ENCODE measurements around the gene FNBP1.

FNBP1 gene

GRCh38 chr9:129869585-129870501, 173.1 kb downstream of the FNBP1 start:
- no peak overlapping the region for H3K4me3 ChIP-seq (ENCODE audit: low read depth, low read length)
- TF ChIP-seq CTCF (IDR thresholded peaks at IDR 0.05; ENCODE audit: borderline replicate concordance, insufficient read depth, low read depth, low read length), result no peak

GRCh38 chr9:129868872-129869486, 174.0 kb downstream of the FNBP1 start:
- no peak for TF ChIP-seq CTCF (IDR thresholded peaks at IDR 0.05; ENCODE audit: borderline replicate concordance, insufficient read depth, low read depth, low read length)
- H3K4me3 ChIP-seq (ENCODE audit: low read depth, low read length), result no peak overlapping the region

GRCh38 chr9:129868023-129868871, 174.7 kb downstream of the FNBP1 start:
- no peak overlapping the region for H3K4me3 ChIP-seq (ENCODE audit: low read depth, low read length)
- TF ChIP-seq CTCF (IDR thresholded peaks at IDR 0.05; ENCODE audit: borderline replicate concordance, insufficient read depth, low read depth, low read length), result no peak

- H3K4me3 ChIP-seq (ENCODE audit: low read depth, low read length), result no peak overlapping the region
- 0 out of 2 replicates have a peak, but pooled peaks have one; percentile 10 for TF ChIP-seq CTCF (IDR thresholded peaks at IDR 0.05; ENCODE audit: borderline replicate concordance, insufficient read depth, low read depth, low read length)
Measured at GRCh38 chr9:129867136-129868022, 175.6 kb downstream of the FNBP1 start.

- TF ChIP-seq CTCF (IDR thresholded peaks at IDR 0.05; ENCODE audit: borderline replicate concordance, insufficient read depth, low read depth, low read length), result no peak
- H3K4me3 ChIP-seq (ENCODE audit: low read depth, low read length), result no peak overlapping the region
Measured at GRCh38 chr9:129866394-129867135, 176.4 kb downstream of the FNBP1 start.

All from GM12875 (cell line).